Measurements from ENCODE around the gene CD163.

- TF ChIP-seq CTCF (IDR thresholded peaks at IDR 0.05) (no peak), EZH2phosphoT487 (IDR thresholded peaks at IDR 0.05) (no peak), EZH2 (IDR thresholded peaks at IDR 0.05) (no peak)
These were observed 55.5 kb downstream of the CD163 start for GRCh38 chr12:7448099-7448498.
